Activated CD4-positive, CD25-positive, alpha-beta regulatory T cell treated with anti-CD3 and anti-CD28 coated beads, Interleukin-2, amount 50 U/mL, for 16 hours (primary cell): ENCODE data around the gene SNAPC1.
"Not testable (repeated sequence)": the region's sequence is repeated elsewhere in the genome, so short reads cannot be mapped to it uniquely, and the experiment has no call there.

Experiments
- DNase-seq: peaks from one replicate; pipeline ENCODE4 v3.0.0-alpha.2; 2020; ENCODE audit warnings: low read depth, low spot score

SNAPC1 gene, protein sequence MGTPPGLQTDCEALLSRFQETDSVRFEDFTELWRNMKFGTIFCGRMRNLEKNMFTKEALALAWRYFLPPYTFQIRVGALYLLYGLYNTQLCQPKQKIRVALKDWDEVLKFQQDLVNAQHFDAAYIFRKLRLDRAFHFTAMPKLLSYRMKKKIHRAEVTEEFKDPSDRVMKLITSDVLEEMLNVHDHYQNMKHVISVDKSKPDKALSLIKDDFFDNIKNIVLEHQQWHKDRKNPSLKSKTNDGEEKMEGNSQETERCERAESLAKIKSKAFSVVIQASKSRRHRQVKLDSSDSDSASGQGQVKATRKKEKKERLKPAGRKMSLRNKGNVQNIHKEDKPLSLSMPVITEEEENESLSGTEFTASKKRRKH

GRCh38 chr14:61761959-61762786 lies at the start of gene SNAPC1:
TSS of gene SNAPC1 (plus strand) at chr14:61762420. CDS start at chr14:61762461, 41 bp downstream.
- peak; percentile 94 for DNase-seq

DNA sequence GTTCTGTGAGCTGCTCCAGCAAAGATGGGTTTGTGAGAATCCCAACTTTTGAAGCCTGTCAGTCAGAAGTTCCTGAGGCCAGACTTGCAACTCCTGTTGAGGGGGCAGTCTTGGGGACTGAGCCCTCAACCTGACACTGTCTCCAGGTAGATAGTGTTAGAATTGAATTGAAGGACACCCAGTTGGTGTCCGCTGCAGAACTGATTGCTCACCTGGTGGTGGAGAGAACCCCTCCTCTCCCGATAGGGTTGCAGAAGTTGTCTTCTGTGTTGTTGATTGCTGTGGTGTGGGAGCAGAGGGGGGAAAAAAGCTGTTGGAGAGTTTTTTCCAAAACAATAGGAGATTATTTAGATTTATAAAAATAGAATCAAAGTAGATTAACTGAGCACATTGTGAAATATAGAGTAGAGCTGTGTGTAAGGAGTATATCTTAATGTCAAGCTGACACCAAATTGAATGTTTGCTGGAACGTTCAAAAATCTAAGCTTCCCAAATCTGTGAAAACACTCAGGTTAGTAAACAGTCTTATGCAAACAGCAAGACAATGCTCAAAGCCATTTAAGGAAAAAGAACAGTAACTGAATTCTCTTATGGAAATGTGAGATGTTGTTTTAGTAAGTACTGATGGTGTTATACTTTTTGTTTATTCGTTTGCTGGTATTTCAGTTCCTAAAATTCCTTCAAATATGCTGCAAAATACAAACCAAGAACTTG lies 48.3 kb upstream of the SNAPC1 start:
- DNase-seq: no peak

DNA sequence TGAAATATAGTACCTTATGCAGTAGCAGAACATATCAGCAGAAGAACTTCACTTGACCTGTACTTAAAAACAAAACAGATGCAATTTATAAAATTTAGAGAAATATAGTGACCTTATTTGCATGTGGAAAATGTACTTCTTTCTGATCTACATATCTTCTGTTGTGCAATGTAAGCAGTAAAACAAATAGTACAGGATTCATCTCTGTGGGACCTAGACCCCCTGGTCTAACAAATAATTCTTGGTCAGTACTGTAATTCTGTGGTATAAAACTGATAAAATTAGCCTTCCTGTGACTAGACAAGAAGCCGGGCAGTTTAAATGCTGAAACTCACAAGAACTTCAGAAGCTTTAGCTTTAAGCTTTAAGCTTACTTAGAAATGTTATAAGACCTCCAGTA lies 45.3 kb upstream of the SNAPC1 start:
- no peak for DNase-seq

GRCh38 chr14:61718039-61718438 lies 44.2 kb upstream of the SNAPC1 start:
- DNase-seq: no peak

DNA sequence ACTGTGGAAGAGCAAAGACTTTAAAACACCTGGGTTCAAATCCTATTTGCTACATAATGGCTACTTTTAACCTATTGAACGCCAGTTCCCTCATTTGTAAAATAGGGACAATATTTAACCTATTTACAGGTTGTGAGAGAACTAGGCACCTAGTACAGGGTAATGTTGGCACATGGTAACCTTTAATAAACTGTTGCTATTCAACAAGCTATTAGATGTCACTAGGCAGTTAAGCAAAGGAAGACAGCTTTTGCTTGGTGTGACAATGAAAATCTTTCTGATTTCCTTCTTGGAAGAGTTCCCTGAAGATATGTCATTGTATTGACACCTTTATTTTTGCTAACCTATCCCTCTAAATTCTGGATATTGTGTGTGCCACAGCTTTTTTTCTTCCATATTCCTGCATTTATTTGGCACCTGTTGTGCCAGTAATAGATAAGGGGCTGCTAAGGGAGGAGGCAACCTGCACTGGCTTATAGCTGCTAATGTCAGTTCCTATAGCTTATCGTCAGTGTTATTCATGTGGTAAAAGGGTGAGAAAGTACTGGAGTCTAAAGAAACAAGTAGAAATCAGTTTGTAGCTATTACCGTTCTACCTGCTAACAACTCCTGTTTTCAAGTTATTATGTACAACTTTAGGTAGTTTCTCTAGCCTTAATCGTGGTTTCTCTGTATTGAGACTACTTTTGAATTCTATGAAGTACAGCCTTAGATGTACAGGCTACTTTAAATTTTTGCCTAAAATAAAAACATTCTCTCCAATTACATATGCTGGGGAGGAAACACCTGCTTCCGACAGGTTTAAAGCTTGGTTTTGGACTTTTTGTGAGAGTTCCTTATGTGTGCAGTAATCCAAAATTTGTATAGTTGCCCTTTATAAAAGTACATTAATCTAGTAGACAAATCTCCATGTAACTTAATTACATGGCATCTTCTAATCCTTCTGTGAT lies 42.6 kb upstream of the SNAPC1 start:
- DNase-seq: no peak

DNA sequence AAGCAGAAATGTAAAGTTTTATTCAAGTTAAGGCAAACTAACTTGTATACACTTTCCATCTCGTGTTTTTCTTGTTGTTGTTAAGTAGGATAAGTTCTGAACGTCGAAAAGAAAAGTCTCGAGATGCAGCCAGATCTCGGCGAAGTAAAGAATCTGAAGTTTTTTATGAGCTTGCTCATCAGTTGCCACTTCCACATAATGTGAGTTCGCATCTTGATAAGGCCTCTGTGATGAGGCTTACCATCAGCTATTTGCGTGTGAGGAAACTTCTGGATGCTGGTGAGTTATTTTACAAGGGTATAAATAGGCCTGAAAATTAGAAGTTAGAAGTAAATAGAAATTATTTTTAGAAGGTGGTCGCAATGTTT lies 41.9 kb upstream of the SNAPC1 start:
- no peak for DNase-seq

DNA sequence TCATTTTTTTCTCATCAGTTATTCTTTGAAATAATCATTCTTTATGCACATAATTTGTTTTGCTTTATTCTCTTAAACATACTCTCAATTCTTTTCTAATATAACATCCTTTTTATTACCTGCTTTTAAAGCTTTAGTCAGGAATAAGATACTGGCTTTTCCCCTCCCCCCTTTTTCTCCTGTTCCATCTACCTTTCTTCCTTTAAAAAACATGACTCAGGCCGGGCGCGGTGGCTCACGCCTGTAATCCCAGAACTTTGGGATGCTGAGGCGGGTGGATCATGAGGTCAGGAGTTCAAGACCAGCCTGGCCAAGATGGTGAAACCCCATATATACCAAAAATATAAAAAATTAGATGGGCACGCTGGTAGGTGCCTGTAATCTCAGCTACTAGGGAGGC lies 41.5 kb upstream of the SNAPC1 start:
- no peak for DNase-seq

DNA sequence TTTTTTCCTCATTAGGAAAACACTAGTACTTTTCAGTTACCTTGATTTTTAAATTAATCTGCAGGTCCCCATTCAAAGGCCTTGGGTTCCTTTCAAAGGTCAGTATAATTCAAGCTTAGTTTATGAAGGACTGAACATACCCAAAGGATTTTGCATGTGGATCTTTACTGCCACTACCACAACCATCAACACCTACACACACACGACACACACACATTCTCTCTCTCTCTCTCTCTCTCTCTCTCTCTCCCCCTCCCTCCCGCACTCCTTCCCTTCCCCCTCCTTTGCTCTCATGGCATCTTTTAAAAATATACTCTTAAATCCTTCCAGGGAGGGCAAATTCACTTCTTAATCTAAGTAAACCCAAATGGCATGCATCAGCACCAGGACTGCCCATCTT lies 38.1 kb upstream of the SNAPC1 start:
- no peak for DNase-seq

GRCh38 chr14:61726778-61727658 lies 35.2 kb upstream of the SNAPC1 start:
- no peak for DNase-seq

DNA sequence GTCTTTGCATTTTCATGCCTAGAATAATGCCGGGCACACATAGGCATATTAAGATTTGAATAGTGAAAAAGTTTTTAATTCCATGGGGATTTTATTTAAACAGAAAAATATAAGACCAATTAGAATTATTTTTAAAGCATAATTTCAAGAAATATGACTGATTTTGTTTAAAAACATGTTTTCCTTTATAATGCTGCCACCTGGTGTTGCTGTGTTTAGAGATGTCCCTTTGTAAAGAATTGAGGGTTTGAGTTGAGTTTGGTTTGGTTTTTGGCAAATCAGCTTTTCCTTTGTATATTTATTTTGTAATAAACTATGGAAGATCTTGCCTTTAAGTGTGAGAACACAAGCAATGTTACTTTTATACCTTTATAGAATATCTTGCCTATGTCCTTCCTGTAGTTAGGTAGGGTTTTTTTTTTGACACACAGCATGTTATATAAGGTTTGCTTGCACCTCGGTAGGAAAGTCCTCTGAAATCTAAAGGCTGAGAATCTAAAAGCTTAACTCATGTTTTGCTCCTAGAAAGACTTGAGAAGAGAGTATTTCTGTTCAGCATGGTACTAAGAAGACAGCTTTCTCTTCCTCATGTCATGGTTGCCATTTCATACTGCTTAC lies 31.4 kb upstream of the SNAPC1 start:
- DNase-seq: no peak

GRCh38 chr14:61733972-61734371 lies 28.2 kb upstream of the SNAPC1 start:
- DNase-seq: no peak

DNA sequence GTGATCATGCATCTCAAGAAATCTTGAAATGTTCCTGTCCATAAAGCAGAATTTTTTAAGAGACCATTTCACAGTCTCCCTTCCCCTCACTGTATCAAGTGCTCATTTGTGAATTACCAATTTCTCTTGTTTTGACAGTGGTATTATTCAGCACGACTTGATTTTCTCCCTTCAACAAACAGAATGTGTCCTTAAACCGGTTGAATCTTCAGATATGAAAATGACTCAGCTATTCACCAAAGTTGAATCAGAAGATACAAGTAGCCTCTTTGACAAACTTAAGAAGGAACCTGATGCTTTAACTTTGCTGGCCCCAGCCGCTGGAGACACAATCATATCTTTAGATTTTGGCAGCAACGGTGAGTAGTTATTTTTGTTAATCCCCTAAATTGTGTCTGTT lies 25.5 kb upstream of the SNAPC1 start:
- DNase-seq: no peak

DNA sequence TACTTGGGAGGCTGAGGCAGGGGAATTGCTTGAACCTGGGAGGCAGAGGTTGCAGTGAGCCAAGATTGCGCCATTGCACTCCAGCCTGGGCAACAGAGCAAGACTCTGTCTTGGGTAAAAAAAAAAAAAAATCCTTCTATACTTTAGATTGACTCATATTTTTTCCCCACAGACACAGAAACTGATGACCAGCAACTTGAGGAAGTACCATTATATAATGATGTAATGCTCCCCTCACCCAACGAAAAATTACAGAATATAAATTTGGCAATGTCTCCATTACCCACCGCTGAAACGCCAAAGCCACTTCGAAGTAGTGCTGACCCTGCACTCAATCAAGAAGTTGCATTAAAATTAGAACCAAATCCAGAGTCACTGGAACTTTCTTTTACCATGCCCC lies 24.3 kb upstream of the SNAPC1 start:
- DNase-seq: no peak

- no peak for DNase-seq
Measured at GRCh38 chr14:61739133-61739532, 23.1 kb upstream of the SNAPC1 start.

- no peak for DNase-seq
Measured at GRCh38 chr14:61742371-61742770, 19.8 kb upstream of the SNAPC1 start.

- DNase-seq: no peak
Measured at GRCh38 chr14:61744238-61744637, 18.0 kb upstream of the SNAPC1 start.

GRCh38 chr14:61746346-61746745 lies 15.9 kb upstream of the SNAPC1 start:
- DNase-seq: not testable (repeated sequence)

DNA sequence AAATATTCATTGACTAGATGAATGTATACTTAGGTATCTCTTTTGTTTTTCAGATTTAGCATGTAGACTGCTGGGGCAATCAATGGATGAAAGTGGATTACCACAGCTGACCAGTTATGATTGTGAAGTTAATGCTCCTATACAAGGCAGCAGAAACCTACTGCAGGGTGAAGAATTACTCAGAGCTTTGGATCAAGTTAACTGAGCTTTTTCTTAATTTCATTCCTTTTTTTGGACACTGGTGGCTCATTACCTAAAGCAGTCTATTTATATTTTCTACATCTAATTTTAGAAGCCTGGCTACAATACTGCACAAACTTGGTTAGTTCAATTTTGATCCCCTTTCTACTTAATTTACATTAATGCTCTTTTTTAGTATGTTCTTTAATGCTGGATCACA lies 15.3 kb upstream of the SNAPC1 start:
- no peak for DNase-seq

- no peak for DNase-seq
Measured at GRCh38 chr14:61747342-61747741, 14.9 kb upstream of the SNAPC1 start.

DNA sequence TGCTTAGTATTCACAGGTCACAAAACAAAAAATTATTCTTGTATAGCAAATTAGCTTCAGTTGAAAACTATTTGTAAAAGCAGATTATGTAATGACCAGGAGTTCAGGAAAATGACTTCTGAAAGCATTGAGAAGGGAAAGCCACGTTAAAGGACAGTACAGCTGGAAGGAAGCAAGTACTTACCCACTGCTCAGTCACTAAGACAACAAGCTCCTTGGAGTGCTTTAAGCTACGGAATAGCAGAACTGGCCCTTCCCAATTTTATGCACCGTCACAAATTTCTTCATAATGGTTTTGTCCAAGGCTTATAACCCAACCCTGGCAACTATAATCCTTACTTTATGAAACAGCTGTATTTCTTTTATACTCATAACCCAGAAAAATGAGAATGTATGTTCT lies 13.0 kb upstream of the SNAPC1 start:
- DNase-seq: no peak
